Stimulated activated CD4-positive, alpha-beta T cell treated with anti-CD3 and anti-CD28 coated beads, TNF-alpha, amount 100 ng/mL, for 4 hours (primary cell): Measurements from ENCODE around the gene GJD2.

ENCODE experiments used
- DNase-seq, 3 experiments: peaks; one replicate each; pipeline ENCODE4 v3.0.0-alpha.2; 2020; ENCODE audit warnings: low read depth in 3 of 3

The GJD2 gene

GRCh38 chr15:34724481-34724880 lies 30.3 kb downstream of the GJD2 start:
- DNase-seq: no peak

DNA sequence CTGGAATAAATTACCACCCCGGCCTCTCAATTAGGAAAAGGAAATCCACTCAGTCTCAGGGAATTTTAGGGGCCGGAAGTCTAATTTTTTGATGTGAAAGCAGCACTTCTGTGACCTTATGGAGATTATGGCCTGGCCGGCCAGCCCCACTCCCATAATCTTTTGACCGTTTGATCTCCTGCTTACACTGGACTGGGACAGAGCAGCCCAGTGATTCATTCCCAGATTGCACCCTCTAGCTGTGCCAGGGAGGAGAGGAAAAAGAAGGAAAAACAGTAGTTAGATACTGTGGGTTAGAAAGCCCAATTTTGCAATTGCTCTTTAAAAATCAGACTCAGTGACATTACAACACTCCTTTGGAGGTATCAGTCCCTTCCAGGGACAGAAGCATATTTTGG lies 32.4 kb downstream of the GJD2 start:
- no peak for DNase-seq

GRCh38 chr15:34721802-34722438 lies 32.9 kb downstream of the GJD2 start:
- DNase-seq: no peak

DNA sequence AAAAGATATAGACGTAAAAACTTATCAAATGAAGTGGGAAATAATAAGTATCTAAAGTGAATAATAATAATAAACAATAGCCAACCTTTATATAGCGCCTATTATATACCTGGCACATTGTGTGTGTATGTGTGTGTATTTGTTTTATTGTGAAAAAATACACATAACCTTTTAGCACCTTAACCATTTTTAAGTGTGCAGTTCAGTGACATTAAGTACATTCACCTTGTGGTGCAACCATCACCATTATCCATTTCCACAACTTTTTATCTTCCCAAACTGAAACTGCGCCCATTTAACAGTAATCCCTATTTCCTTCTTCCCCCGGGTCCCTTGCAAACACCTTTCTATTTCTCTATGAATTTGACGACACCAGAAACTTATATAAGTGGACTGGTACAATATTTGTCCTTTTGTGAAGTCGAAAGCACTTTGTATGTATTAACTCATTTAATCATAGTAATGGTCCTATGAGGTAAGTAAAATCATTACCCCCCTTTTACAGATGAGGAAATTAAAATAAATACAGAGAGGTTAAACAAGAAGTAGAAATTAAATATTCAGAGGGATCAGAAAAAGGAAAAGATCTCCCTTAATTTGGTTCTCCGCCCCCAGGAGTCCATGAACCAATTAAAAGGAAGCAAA lies 33.5 kb downstream of the GJD2 start:
- DNase-seq: no peak

- DNase-seq: no peak
Observed at GRCh38 chr15:34719695-34720094, 35.1 kb downstream of the GJD2 start.

GRCh38 chr15:34718681-34719665 lies 35.8 kb downstream of the GJD2 start:
- DNase-seq: no peak

GRCh38 chr15:34717729-34718128 lies 37.1 kb downstream of the GJD2 start:
- DNase-seq: no peak

DNA sequence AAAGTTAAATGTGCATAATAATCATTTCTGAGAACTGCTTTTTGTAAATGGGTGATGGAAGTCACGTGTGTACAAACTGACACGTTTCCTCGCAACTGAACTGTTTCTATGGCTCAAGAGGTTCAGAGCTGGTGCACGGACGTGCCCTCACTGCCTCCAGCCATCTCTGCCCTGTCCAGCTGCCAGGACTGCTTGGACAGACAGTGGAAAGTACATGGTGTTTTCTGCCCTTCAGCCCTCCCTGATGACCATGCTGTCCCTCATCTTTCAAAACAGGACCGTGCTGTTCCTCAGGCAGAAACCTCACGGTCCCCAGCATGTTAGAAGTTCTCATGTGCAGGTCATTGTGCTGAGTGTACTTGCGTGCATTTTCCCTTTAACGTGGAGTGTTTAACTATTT lies 38.7 kb downstream of the GJD2 start:
- DNase-seq: no peak

DNA sequence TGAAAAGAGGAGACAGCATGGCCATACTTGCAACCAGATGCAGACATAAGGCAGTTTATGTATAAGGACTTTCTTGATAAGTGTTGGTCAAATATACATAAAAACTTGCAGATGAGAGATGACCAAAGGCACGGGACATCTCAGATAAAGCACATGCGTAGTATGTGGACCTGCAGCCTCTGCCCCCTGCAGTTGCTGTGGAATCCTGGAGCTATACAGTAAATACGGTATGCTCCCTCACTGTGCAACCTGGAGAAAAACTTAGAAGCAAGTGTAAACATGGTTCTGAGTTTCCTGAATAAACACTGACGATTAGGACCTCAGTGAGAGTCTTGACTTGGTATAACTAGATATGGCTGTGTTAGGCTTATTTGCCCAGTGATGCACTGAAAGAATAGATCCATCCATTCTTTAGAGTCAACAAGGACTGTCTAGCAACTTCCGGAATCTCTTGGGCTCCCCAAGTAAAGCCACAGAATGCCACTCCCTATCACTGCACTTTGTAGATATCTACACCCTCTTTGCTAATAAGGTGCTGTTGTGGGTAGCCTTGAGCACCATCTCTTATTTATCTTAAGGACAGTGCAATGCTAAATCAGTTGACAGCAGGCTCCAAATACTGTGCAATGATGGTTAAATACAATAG lies 40.2 kb downstream of the GJD2 start:
- no peak for DNase-seq

- no peak for DNase-seq
Observed at GRCh38 chr15:34713635-34714034, 41.2 kb downstream of the GJD2 start.

GRCh38 chr15:34709866-34710265 lies 44.9 kb downstream of the GJD2 start:
- no peak for DNase-seq

GRCh38 chr15:34708422-34708821 lies 46.4 kb downstream of the GJD2 start:
- no peak for DNase-seq

- no peak for DNase-seq
Observed at GRCh38 chr15:34701536-34701935, 53.3 kb downstream of the GJD2 start.
